Transverse colon (tissue), 4 donors: ENCODE results near the gene PRKCB.
"Not testable (repeated sequence)": the region's sequence is repeated elsewhere in the genome, so short reads cannot be mapped to it uniquely, and the experiment has no call there.

Source experiments
- POLR2A ChIP-seq: fragments of 450-650 bp; IDR thresholded peaks from one replicate; pipeline ENCODE4 v1.6.1; 2016; ENCODE audit warnings: antibody characterized with exemption, mild to moderate bottlenecking, moderate library complexity
- POLR2AphosphoS5 ChIP-seq, 3 donors: sonication (generic); formaldehyde crosslinking; IDR thresholded peaks; one replicate each; pipeline ENCODE4 v1.6.1; 2016; ENCODE audit warnings: antibody characterized with exemption in 3 of 3
- TF ChIP-seq, protein P1 (sequence below), 5 experiments: fragments of 200-600 bp in 3 of 5; fragments of 450-650 bp in 2 of 5; sonication (generic) in 3 of 5; IDR thresholded peaks; 1 replicate in 2 of 5; 2 replicates in 3 of 5; pipeline ENCODE4 v1.5.1; 2016 to 2017; ENCODE audit warnings: antibody characterized with exemption in 5 of 5, inconsistent platforms in 3 of 5, mild to moderate bottlenecking in 2 of 5, moderate library complexity in 1 of 5

DNA sequence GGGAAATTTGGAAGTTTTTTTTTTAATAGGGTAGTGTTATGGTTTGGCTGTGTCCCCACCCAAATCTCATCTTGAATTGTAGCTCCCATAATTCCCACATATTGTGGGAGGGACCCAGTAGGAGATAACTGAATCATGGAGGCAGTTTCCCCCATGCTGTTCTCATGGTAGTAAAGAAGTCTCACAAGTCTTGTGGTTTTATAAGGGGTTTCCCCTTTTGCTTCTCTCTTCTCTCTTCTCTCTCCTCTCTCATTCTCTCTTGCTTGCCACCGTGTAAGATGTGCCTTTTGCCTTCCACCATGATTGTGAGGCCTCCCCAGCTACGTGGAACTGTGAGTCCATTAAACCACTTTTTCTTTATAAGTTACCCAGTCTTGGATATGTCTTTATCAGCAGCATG is 403.1 kb downstream of the PRKCB start:
- TF ChIP-seq, protein P1, sequence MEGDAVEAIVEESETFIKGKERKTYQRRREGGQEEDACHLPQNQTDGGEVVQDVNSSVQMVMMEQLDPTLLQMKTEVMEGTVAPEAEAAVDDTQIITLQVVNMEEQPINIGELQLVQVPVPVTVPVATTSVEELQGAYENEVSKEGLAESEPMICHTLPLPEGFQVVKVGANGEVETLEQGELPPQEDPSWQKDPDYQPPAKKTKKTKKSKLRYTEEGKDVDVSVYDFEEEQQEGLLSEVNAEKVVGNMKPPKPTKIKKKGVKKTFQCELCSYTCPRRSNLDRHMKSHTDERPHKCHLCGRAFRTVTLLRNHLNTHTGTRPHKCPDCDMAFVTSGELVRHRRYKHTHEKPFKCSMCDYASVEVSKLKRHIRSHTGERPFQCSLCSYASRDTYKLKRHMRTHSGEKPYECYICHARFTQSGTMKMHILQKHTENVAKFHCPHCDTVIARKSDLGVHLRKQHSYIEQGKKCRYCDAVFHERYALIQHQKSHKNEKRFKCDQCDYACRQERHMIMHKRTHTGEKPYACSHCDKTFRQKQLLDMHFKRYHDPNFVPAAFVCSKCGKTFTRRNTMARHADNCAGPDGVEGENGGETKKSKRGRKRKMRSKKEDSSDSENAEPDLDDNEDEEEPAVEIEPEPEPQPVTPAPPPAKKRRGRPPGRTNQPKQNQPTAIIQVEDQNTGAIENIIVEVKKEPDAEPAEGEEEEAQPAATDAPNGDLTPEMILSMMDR (IDR thresholded peaks at IDR 0.05) = not testable (repeated sequence)
- TF ChIP-seq POLR2AphosphoS5 (IDR thresholded peaks at IDR 0.05); POLR2A: not testable (repeated sequence)
